LHCN-M2 (cell line): Measurements from ENCODE around the gene ITIH1. TPM values are rescaled to one million over a fixed set of nuclear protein-coding genes. Genes with fewer than 3 reads are reported as not detected.

Experiments
- DNase-seq: peaks from one replicate; pipeline ENCODE4 v3.0.0-alpha.2; 2012; ENCODE audit warnings: low read depth
- total RNA-seq: library from RNA; depleted of rRNA; stranded (reverse); fragments of >200 nt; gene quantifications from 2 replicates; pipeline ENCODE4 v1.2.3, GENCODE V29; 2014

ITIH1 gene
- total RNA-seq, 1 experiment from 2014 or later: not detected

DNA sequence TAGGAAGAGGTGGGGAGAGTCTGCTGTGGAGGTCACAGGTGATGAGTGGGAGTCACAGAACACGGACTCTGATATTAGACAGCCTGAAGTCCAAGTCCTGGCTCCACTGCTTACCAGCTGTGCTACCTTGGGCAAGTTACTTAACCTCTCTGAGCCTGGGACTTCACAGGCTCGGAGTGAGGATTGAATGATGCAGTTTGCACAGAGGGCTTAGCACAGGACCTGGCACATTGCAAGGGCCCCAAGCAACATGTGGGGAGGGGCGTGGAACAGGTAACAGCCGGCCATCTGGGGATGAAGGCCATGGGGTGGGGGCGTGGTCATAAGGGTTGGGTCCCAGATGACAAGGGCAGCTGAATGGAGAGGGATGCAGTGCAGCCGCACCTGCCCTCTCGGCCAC, 12.9 kb downstream of the ITIH1 start:
- no peak for DNase-seq

DNA sequence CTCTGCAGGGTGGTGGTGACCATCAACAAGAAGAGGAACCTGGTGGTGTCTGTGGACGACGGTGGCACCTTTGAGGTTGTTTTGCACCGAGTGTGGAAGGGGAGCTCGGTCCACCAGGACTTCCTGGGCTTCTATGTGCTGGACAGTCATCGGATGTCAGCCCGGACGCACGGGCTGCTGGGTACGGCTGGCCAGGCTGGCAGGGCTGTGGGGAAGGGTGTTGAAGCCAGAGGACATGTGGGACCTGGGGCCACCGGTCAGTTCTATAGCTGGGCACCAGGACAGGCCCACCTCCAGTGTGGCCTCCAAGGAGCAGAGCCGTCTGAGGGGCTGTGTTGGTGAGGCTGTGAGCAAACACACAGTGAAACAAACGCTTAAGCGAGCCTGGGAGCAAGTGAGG, 13.3 kb downstream of the ITIH1 start:
- DNase-seq: no peak

DNA sequence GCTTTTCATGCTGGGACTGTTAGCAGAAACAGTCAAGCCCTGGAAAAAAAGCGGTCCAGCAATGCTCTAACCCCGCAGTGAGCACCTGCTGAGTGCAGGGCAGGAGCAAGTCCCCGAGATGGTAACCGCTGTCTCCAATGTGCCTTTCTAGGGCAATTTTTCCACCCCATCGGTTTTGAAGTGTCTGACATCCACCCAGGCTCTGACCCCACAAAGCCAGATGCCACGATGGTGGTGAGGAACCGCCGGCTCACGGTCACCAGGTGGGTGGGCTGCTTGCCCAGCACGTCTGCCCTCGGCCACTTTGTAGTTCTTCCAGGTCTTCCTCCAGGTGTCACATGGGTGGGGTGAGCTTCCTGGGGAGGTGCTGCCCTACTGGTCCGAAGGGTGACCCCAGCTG, 14.0 kb downstream of the ITIH1 start:
- no peak for DNase-seq

- no peak for DNase-seq
Observed at GRCh38 chr3:52791928-52792327, 14.5 kb downstream of the ITIH1 start.

DNA sequence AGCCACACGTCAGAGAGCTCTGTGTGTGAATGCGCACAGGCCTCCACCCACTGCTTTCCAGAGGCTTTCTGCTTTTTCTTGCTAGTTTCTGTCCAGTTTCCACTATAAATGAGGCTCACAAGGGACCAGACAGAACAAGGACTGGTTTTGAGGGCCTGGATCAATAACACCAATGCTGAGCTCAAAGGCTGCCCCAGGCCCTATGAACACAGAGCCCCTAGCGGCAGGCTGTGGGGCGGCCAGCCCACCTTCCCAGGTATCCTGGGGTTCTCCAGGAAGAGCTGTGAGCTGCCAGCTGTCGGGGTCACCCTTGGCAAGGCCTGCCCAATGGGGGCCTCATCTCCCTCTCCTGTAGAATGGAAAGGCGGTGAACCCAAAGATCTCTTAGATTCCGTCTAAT, 15.0 kb downstream of the ITIH1 start:
- DNase-seq: no peak

DNA sequence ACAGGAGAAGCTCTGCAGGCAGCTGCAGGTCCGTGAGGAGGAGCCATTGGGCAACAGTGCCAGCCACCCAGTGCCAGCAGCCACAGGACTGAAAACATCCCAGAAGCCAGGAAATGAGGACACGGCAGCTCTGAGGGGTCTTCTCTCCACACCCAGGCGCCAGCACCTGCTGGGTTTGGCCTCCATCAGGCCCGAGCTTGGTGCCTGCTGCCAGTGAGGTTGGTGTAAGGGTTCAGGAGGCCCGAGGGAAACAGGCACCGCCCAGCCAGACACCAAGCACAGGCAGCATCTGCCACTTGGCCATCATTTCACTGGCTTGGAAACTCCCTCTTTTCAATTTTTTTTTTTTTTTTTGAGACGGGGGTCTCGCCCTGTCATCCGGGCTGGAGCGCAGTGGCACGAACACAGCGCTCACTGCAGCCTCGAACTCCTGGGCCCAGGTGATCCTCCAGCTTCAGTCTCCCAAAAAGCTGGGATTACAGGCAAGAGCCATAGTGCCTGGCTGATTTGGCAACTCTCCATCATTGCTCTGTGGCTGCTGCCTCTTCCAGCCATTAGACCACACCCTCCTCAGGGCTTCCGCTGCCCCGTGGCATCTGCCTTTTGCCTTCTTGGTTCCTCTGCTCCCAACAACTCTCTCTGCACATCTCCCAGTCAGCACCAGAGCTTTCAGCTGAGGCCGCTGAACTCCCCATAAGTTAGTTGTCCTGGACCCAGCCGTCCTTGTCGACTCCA, 15.7 kb downstream of the ITIH1 start:
- no peak for DNase-seq

GRCh38 chr3:52793702-52794611, 16.6 kb downstream of the ITIH1 start:
- no peak for DNase-seq

GRCh38 chr3:52794612-52795099, 17.3 kb downstream of the ITIH1 start, which contains the start of gene ITIH3:
Gene ITIH3, plus strand, starts transcription at chr3:52794796. Its CDS starts 8 bp downstream, at chr3:52794804.
- DNase-seq: no peak

DNA sequence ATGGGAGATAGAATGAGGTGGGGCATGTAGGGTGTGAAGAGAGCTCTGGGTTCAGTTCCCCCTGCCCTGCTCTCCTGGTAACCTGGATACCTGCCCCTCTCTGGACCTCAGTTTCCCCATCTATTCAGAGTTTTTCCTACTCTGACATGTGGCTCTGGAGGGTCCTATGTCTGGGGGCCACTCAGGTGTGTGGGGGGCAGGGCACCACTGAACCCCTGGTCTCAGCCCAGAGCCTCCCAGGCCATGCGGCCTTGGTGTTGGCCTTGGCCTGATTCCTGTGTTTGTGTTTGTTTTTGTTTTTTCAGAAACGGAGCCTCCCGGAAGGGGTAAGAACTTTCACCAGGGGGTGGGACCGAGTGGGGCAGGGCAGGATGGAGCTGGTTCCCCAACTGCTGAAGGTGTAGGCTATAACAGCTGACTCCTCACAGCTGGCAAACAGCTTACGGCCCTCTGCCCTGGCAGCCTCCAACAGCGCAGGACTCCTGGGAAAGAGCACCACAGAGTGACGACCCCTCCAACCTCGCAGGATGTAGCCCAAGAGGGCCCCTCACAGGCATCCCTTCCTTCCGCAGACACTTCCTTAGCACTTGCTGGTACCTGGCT, 18.0 kb downstream of the ITIH1 start:
- no peak for DNase-seq

- DNase-seq: no peak
Observed at GRCh38 chr3:52796411-52796810, 19.0 kb downstream of the ITIH1 start.

- DNase-seq: no peak
Observed at GRCh38 chr3:52798376-52798977, 21.1 kb downstream of the ITIH1 start.

DNA sequence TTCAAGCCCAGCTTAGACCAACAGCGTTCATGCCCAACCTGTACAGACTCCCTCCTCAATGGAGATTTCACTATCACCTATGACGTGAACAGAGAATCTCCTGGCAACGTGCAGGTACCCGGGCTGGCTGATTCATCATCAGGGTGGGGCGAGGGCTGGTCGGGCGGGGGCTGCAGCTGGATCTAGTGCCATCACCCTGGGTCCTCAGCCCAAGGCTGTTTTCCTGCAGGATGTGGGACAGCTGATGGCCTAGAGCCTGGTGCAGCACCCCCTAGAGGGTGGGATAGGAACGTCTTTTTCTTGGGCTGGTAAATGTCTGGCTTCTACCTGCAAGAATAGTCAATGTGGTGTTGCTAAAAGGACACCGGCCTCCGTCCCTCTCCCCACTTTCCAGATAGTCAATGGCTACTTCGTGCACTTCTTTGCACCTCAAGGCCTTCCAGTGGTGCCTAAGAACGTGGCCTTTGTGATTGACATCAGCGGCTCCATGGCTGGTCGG, 21.6 kb downstream of the ITIH1 start:
- peak; percentile 11 for DNase-seq

GRCh38 chr3:52800079-52800478, 22.7 kb downstream of the ITIH1 start:
- DNase-seq: no peak

- no peak for DNase-seq
Observed at GRCh38 chr3:52801839-52802238, 24.4 kb downstream of the ITIH1 start.

- no peak for DNase-seq
Observed at GRCh38 chr3:52805270-52806039, 28.1 kb downstream of the ITIH1 start.

- no peak for DNase-seq
Observed at GRCh38 chr3:52809149-52809548, 31.8 kb downstream of the ITIH1 start.

DNA sequence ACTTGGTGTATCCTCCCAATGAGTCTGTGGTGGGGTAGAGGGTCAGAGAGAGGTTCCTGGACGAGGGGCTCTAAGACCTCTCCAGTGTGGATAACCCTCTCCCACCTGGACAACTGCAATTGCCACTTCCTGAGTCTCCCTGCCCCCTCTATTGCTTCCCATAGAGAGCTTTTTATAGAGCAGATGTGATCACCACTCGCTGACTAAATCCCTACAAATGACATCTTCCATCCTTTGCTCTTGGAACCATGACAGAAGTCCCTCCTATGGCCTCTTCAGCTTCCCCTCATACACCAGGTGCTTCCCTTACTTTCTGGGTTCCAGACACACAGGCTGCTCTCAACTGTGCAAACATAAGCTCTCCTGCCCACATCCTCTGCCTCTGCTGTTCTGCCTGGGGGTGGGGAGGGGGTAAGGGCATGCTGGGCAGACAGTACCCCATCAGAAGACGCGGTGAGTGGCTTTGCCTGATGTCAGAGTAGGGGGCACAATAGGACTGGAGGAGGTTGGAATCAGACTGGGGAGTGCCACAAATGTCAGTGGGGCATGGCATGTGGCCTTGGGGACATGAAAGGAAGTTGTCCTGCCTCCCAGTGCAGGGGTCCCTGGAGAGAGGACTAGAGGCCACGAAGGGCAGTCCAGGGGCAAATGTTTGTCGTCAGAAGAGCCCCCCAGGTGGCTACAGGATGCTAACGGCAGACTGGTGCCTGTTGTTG, 32.4 kb downstream of the ITIH1 start:
- DNase-seq: no peak

DNA sequence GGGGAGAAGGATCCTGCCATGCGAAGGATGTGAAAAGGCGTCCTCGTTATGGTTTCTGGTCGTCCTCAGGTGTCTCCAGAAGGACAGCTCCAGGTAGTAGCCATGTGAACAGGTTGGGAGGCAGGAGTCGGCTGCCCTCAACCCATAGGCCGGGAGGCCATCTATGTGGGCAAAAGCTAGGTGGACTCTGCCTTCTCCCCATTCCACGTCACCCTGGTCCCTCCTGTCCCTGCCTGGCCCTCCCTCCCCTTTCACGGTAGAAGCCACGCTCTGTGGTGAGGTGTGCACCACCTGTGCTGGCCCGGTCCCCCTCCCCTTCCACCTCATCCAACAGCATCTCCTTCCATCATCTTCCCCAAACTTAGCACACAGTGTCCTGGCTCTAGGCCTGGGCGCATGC, 33.5 kb downstream of the ITIH1 start:
- DNase-seq: no peak

DNA sequence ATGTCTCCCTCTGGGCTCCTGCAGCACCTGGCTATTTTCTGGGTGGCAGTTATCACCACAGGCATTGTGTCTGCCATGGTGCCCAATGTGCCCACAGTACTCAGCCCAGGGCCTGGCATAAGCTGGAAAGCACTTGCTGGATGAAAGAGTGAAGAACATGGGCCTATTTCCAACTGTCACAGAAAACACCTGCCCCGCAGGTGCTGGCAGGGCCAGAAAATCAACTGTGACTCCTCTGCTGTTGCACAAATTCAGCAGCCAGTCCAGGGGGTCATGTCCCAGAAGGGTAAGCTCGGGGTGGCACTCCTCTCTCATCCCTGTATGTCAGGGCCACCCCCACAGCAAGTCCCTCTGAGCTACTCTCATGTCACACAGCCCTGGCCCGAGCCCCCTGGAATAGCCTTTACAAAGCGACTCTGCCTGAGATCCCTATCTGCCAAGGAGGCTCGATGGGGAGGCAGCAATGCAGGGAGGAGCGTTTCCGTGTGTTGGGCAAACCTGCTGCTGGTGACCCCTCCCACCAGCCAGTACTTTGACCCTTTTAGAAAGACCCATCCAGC, 34.1 kb downstream of the ITIH1 start:
- no peak for DNase-seq

DNA sequence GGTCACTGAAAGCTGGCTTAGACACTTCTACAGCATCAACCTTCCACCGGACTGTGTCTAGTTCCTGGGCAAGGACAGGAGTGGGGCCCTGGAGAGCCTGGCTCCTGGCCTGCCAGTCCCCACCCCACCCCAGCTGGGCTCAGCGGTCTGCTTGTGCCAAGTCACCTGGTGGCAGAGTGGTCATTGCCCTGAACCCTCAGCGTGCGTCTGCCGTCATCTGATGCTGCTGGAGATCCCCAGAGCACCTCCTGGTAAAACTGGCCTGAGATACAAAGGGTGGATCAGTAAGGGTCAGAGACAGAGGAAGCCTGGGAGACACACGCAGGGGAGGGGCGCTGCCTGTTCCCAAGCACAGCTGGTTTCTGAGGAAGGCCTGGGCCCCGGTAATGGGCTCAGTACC, 36.4 kb downstream of the ITIH1 start:
- no peak for DNase-seq
